ENCODE data around the gene DACH1.
"Not testable (repeated sequence)": the region's sequence is repeated elsewhere in the genome, so short reads cannot be mapped to it uniquely, and the experiment has no call there.

DACH1 gene

DNA sequence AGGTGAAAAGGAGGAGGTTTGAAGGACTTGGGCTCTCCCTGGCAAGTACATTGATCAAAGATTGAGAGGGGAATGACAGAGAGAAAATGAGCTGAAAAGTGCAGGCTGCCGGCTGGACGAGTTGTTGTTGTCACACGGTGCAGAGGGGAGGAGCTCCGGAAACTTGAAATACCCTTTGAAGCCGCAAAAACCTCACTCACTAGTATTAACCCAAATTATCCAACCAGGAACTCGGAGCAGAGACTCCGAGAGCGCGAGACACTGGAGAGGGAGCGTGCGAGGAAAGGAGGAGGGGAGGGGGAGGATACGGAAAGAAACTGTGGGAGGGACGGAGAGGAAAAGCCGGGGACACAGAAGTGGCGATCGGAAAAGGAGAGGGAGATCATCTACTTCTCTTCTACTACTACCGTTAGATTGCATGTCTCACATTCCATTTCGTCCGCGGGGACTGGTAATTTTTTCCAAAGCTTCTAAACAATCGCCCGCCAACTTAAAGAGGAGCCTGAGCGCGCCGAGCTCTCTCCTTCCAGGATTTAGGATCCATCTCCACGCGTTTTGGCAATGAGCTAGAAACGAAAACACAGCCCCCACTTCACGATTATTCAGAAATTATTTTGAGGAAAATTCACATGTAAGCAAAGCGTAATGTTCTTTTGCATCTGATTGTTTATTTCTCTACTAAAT lies at the start of gene DACH1:
DACH1 (minus strand) TSS at position 74 of the 684 bp plus-strand sequence.
- peak; percentile 44 for DNase-seq

DNA sequence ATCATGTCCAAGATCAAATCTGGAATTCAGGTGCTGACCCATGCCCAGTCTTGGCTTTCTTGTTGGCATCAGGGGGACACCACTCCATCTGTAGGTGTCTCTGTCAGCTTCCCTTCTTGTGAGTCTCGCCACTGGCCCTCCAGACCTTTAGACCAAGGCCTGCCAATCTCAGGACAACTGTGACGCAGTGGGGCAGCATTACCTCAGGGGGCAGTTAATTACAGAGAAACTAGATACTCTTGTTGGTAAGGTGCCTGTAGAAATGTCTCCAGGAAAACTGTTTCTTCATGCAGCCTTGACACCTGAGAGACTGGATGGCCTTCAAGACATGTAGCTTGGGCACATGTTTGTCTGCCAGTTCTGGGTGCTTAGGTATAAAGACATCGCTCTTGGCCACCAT lies 46.7 kb upstream of the DACH1 start:
- no peak for DNase-seq

DNA sequence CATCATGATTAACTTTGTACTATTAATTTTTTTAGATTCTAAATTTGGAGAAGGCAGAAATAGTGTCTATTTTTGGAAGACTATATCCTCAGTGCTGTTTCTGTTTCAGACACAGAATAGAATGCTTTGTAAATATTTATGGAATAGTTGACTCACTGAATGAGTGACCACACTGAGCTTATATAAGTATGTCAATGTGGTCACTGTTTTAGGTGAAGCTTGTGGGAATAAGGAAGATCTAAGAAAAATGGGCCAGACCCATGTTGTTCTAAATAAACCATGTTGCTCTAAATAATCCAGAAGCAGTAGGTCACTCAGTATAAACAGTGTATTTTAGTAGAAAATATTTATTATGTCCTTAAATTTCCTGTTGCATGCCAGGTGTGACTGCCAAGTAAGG lies 45.5 kb upstream of the DACH1 start:
- DNase-seq: no peak

DNA sequence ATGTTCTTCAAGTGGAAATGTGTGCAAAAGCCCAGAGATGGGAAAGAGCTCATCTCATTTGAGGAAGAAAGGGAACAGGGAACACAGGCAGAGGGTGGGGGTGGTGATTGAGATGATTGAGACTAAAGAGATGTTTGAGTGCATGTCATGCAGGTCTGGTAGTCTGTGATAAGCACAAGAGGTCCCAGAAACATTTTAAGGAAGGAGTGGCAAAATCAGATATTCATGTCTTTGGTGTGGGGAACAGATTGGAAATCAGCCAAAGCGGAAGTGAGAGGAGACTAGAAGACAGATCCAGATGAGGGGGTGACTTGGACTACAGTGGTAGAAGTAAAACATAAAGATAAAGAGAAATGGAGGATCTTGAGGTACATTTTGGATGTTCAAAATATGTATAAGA lies 39.4 kb upstream of the DACH1 start:
- DNase-seq: no peak

DNA sequence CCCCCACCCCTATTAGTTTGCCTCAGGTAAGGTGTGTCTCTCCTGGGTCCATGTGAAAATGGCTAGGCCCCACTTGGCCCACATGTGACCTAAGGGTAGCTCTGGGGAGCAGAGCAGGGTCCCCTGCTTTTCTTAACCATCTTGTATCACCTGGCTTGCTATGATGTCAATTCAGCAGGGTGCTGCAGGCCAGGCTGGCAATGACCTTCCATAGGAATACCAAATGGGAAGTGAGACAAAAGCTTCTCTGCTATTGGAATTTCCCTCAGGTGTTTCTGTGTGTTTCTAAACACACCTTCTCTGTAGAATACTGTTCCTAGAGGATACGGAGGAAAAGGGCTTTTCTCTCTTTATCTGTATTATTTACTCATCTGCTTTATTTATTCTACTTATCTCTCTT lies 35.7 kb upstream of the DACH1 start:
- no peak for DNase-seq

DNA sequence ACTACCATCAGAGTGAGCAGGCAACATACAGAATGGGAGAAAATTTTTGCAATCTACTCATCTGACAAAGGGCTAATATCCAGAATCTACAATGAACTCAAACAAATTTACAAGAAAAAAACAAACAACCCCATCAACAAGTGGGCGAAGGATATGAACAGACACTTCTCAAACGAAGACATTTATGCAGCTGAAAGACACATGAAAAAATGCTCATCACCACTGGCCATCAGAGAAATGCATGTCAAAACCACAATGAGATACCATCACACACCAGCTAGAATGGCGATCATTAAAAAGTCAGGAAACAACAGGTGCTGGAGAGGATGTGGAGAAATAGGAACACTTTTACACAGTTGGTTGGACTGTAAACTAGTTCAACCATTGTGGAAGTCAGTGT lies 26.5 kb upstream of the DACH1 start:
- not testable (repeated sequence) for DNase-seq

DNA sequence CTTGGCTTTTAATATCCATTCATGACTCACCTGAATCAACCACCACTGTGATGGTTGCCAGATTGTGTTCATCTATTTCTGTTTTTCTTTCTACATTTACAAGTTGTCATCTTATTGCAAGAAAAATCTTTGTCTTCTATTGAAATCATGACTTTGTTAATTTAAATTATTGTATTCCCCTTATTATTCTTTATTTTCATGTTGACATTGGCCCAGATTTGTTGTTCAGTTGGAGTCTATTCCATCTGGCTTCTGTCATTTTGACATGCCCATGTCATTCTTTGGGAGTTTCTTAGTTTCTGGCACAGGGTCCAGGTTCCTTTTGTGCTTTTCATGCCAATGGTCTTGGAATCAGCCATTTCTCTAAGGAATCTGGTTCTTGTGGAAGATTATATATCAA lies 19.9 kb upstream of the DACH1 start:
- no peak for DNase-seq

DNA sequence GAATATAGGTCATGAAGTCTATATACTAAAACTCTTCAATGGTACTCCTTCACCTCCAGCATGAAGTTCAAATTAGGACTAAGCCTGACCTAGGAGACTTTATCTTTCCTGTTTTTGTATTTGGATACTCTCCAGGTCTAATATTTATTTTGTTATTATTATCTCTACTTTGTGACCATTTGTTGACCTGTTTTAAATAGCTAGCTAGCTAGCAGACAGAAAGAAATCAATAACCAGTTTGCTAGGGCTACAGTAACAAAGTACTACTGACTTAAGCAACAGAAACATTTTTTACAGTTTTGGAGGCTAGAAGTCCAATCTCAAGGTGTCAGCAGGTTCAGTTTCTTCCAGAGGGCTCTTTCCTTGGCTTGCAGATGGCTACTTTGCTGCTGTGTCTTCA lies 15.1 kb upstream of the DACH1 start:
- DNase-seq: no peak

DNA sequence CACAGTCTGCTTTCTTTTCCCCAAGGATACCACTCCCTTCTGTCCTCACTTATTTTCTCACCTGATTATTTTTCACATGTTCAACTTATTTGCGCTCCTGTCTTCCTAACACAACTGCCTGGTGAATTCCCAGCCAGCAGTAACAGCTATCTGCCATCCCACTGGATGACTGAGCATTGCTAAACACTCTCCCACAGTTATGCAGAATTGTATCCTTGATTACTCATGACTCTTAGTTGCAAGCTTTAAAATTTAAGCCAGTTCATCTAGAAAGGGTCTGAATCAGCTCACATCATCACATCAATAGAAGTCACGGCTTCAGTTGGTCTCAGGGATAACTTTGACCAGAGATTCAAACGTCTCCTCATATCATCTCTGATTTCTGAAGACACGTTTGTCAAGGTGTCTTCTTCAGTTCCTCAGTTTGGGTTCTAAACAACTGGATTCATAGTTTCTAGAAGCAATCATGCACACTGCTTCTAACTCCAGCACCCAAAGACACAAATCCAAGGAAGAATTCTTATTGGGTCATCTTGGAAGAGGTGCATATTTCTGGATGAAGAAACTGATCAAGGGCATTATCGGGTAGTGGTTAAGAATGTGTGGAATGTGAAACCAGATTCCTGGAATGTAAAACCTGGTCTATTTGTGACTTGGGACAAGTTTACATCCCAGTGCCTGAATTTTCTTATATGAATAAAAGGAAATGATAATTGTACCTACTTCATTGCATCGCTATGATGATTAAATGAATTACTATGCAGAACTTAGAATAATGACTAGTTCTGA lies 13.9 kb upstream of the DACH1 start:
- DNase-seq: no peak

DNA sequence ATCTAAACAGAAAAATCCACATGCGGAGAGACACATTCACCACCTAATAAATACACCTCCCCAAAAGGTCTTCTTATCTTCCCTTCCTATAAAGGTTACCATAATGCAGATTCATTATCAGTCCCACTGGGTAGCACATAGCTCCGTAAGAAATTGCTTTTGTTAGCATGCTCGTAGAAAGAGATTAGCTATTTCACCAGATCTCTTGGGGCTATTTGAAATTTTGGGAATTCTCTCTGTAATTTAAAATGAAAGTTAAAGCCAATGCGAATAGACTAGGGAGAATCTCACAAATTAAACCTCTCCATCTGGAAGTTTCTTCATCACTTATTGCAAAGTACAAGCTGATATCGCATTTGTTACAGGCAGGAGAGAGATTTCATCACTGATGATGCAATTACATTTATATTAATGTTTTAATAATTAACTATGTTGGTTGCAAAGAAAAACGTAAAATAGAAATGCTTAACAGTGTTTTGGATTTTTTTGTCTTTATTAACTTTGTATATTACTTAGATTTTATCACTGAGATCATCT lies 12.9 kb upstream of the DACH1 start:
- DNase-seq: no peak

DNA sequence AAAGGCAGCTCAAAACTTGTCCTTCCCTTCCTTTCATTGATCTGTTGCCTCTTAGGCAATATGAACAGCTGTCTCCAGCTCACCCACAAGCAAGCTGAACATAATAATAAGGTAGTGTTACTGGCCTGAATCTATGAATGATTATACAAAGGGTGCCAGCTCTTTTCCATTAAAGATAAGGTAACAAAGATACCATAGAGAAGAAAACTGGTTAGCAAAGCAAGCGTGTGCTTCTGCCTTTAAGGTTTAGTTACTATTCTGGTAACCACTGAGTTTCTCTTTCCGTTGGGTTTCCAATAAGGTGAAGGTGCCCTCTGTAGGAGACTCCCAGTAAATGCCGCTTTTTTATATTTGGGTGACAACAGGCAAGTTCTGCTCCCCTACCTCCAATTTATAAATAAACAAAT lies 12.1 kb upstream of the DACH1 start:
- no peak for DNase-seq

DNA sequence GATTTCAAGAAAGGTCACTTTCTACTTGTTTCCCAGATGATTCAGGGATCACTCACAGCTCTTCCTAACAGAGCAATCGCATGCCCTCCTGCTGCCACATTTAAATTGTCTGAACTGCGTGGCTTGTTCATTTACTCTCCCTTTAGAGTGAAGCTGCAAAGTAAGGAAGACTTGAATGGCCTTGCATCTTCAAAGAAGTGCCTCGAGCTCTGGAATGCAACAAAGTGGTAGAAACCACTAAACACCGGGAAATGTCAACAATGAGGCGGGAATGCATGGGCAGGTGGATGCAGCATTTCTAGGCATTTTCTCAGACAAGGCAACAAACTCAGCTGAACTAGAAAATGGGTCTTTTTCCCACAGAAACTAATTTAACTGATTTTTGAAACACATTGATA lies 10.3 kb upstream of the DACH1 start:
- DNase-seq: no peak

DNA sequence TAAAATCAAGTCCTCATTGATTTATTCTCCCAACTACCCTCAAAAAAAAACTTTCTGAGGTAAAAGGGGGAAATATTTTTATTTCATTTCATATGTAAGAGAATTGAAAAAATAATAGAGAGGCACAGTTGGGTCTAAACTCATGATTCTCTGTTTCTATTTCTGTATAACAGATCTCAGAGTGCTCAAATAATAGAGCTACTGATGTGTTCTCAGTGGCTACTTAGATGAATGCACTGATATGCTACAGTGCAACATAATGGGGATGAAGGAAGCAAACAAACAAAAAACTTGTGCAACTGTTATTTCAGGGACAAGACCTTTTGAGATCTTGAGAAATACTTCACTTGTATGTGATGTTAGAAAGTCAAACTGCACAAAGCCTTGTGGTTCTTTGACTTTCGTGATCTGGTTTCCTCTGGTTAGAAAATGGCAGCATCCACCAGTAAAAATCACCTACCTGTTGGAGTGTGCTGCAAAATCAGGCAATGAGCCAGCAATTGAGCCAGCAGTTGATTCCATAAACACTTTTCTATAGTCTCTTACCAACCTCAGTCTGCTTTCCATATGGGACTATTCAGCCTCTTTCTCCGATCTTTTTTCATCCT lies 9.7 kb upstream of the DACH1 start:
- DNase-seq: no peak

DNA sequence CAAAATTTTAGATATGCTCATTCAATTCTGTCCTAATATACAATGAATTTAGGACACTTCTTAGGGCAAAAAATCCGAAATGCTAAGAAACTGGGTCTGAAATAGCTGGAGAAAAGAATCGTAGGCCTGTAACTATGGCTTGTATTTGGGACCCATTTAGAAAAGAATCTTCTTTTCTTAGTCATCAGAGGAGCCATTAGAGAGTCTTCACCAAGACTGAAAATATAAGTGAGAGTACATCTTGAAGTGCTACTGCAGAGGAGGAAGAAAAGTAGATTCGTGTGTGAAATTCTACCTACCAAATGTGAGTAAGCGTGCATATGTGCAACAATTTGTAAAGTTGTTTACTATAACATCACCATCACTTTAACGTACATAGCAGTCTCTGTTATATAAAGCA lies 8.8 kb upstream of the DACH1 start:
- no peak for DNase-seq

DNA sequence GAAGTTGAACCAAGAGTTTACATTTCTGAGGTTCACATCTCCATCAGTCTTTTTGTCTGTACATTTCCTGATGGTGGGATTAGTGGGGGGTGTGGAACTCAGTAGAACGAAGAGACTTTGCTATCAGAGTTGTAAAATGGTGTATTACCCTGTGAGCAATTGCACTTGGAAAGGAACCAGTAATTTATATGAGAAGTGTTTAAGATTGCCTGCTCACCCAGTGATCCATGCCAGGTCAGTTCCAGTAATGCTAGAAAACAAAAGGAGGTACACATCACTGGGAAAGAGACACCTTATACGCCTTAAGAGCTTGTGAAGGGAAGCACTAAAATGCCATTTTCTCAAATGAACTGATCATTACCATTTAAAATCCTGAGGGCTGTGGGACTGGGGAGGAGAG lies 7.5 kb upstream of the DACH1 start:
- no peak for DNase-seq

DNA sequence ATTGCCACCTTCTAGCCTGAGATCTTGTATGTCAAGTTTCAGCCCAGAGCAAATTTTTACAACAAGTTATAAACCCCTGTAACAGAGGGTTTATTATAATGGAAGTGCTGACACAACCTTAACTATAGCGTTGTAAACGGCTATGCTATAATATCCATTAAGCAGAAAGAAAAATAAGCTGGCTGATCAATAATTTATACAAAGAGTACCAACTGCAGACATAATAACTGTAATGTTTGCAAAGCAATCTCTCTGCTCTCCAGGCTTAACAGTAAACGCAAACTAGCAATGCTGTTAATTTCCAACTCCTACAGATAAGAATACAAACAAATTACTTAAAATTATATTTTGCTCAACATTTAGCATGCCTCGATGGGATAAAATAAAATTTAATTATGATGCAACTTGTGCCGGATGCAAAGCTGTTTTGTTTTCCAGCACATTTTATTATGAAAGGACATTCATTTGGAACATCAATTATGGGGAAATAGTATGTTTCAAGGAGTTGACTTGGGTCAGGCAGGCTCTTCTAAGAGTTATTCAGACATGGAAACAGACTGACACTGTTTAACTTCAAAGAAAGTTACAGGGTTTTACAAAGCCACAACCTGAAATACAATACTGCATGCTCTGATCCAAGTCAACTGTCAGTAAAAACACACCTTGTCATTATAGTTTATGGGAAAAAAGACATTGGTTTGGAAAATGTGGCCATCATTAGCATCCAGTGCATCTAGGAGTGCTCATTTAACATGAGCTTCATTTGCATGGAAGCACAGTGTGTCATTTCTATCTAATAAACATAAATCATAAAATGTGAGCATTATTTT lies 6.6 kb upstream of the DACH1 start:
- DNase-seq: no peak

DNA sequence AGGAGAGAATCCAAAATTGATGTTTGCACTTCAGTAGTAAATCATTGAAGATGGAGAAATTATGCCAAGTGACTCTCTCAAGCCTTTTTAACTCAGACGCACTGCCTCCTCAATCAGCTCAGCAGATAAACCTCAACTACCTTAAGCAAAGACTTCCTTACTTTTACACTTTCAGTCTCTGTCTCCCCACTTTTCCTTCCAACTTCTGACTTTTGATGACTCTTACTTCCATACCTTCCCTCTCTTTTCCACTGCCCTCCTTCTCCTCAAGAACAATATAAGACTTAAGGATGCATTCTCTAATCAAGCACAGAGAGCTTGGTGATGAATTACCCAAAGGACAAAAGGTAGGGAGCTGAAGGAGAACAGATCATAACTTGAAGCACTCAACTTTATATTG lies 4.8 kb upstream of the DACH1 start:
- DNase-seq: no peak

DNA sequence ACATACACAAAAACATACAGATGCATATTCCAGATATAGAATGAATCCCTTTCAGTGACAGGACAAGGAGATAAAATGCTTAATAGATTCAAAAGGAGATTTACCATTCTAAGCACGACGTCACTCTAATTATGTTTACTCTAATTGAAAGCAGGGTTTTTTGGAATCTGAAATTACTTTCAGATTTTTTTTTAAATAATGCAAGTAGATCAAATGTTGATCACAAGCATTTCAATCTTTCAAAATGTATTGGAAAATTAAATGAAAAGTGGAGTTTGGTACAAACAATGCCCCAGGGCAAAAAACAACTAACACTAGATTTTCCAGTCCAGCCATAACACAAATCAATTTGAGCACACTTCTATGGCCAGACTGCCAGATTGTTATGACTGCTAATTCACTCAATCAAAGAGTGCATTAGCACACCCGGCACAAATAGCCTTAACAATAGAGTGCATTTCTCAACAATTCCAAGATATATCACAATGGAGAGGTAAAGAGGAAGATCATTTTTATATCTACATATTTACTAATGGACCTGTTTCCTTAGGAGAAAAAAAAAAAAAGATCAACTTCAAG lies 4.3 kb upstream of the DACH1 start:
- DNase-seq: no peak

DNA sequence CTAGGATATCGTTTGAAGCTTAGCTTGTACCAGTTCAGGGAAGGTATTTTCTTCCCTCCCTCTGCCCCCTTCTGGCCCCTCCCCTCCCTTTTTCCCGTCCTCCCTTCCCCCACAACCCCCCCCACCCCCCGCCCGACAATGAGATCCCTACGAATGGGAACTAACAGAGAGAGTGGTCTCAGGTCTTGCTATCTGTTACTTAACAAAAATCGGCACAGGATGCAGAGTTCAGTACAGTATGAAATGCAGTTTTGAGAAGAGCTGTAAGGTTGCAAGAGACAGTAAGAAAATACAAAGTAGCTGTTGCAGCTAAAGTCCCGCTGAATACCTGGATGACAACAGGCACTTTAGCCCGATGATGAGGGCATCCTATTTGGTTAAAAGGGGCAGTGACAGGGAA lies 3.1 kb upstream of the DACH1 start:
- DNase-seq: no peak

DNA sequence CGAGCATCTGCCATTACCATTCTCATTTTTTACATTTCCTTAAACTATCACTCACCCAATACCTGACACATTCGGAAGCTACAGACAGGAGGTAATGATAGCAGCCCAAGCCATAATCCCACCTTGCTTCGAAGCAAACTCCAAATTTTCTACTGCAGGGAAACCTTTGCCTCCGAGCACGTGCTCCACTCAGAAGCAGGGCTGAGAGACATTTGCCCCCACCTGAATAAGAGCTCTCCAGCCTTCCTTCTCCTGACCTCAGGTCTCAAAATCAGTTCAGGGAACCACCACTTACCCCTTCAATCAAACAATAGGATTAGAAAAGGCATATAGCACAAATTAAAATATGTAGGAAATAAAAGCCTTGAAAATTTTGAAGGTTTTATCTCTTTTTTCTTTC lies 2.3 kb upstream of the DACH1 start:
- no peak for DNase-seq

DNA sequence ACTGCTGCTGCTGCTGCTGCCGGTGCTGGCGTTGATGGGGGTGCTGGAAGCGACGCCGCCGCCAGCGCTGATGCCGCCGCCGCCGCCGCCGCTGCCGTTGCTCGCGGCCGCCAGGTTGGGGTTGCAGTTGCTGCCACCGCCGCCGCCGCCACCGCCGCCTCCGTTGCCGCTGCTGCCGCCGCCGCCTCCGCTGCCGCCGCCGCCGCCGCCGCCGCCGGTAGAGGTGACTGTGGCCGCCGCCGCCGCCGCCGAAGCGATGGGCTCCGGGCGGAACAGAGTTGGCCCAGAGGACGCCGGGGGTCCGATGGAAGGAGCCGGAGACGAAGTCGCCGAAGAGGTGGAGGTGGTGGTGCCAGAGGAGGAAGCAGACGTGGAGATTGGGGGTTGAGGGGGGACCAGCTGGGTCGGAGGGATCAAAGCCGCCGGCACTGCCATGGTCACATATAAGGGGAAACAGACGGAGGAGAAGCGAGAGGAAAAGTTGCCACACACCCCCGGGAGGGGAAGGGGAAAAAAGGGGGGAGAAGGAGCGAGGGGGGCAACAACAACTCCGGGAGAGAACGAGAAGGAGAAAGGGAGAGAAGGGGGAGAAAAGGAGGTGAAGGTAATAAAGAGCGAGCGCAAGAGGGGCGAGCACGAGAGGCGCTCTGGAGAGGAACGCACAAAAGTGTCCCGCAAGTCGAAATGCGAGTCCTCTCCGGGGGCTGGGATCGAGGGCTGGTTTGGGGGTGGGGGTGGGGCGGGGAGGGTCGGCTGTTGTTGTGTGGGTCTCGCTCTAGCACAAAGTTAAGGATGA lies 471 bp downstream of the DACH1 start:
- no peak for DNase-seq

DNA sequence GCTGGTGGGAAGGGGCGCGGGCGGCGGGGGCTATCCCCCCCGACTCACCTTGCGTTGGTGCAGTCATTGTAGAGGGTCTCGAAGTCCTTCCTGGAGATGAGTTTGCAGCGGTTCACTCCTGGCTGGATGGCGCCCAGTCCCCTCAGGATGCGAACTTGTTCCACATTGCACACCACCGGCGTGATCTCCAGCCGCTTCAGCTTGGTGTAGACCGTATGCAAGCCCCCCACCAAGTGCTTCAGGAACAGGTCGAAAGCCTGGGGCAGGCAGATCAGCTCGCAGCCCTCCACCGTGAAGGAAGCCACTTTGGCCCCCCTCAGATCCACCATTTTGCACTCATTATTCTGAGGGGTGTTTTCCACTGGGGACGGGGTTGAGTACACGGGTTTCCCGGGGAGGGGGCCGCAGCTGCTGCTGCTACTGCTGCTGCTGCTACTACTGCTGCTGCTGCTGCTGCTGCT lies 1.1 kb downstream of the DACH1 start:
- DNase-seq: no peak

All from HCEC 1CT (cell line).